Mucosa of descending colon (tissue), 3 donors: ENCODE data around the gene GNA14. TPM values are rescaled to one million over a fixed set of nuclear protein-coding genes. Genes with fewer than 3 reads are reported as not detected.
A peak's percentile ranks its signal among the peaks of the same experiment; 100 is the strongest.
"Not testable (repeated sequence)": the region's sequence is repeated elsewhere in the genome, so short reads cannot be mapped to it uniquely, and the experiment has no call there.

Source experiments
- ATAC-seq: fragments of 200-7000 bp; cut with Tn5 transposase; one replicate; pipeline ENCODE4 v1.9.1; 2020; ENCODE audit warnings: mild to moderate bottlenecking, moderate library complexity
- DNase-seq, 3 donors: peaks; one replicate each; pipeline ENCODE4 v3.0.0-alpha.2; 2020
- H3K36me3 ChIP-seq: fragments of 200-600 bp; one replicate; pipeline ENCODE4 v1.8.0; 2021; ENCODE audit warnings: low read depth, mild to moderate bottlenecking
- H3K4me1 ChIP-seq: fragments of 200-600 bp; one replicate; pipeline ENCODE4 v1.8.0; 2021; ENCODE audit warnings: low read depth, mild to moderate bottlenecking
- H3K4me3 ChIP-seq: fragments of 200-600 bp; one replicate; pipeline ENCODE4 v1.8.0; 2021; ENCODE audit warnings: mild to moderate bottlenecking
- H3K9me3 ChIP-seq: fragments of 200-600 bp; one replicate; pipeline ENCODE4 v1.8.0; 2021; ENCODE audit warnings: mild to moderate bottlenecking
- CTCF ChIP-seq: fragments of 200-600 bp; IDR thresholded peaks from one replicate; pipeline ENCODE4 v1.8.0; 2022; ENCODE audit warnings: antibody characterized with exemption, mild to moderate bottlenecking
- intact Hi-C, 2 donors: fragments of 100-400 bp; cut with DNase I in 1 of 2; cut with micrococcal nuclease in 1 of 2; formaldehyde crosslinking; loops; one replicate each; pipeline versions ENCODE4 v1.11.0 to v1.11.1; 2022; cut with DNase I, micrococcal nuclease
- total RNA-seq, 3 donors: library from RNA; stranded (reverse); fragmentation: NEBNext Ultra II Directional in 2 of 3; extraction: Animal tissue kit (Norgen Biotek cat#: 25700) in 2 of 3; gene quantifications; one replicate each; pipeline versions ENCODE4 v1.2.1 to v1.2.4, GENCODE V29; 2021 to 2023
- donor health status: DM: no; HTN: no; CAD: no; lungs with moderate emphysema.
- donor health status: DM: no; HTN: no; CAD: no.
- donor health status: DM: no; HTN: yes; CAD: no.

GNA14 gene
- total RNA-seq, 3 donors from 2014 or later: 7.0 to 14.6 (median 7.4) TPM

DNA sequence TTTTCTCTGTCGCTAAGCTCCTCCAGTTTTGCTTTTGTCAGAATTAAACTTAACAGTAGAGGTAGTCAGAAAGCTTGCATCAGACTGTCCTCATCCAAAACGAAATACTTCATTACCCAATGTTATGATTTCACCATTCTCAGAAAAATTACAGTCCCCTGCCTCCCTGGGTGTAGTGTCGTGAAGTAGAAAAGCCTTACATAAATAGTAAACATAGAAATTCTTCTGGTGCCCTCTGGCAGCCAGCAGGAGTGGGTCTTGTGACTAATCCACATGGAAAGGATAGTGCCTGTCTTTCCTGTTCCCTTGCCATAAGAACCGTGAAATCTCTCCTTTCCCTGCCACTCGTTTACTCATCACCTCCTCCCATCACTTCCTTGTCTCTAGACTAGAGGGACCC lies 230.6 kb downstream of the GNA14 start:
- DNase-seq: no peak
- Histone ChIP-seq H3K9me3 (no peaks in the 10 kb centered on the region), H3K36me3 (no peaks in the 10 kb centered on the region), H3K4me3 (no peak overlapping the region), H3K4me1 (no peaks in the 10 kb centered on the region)
- no peak for ATAC-seq
- intact Hi-C loops: no loop called here
- TF ChIP-seq CTCF: no peak

GRCh38 chr9:77408521-77408920 lies 239.6 kb downstream of the GNA14 start:
- H3K4me3 ChIP-seq, intact Hi-C loops, ATAC-seq, DNase-seq, H3K9me3 ChIP-seq, H3K36me3 ChIP-seq, H3K4me1 ChIP-seq: not testable (repeated sequence)

GRCh38 chr9:77403239-77403638 lies 244.9 kb downstream of the GNA14 start:
- H3K9me3 ChIP-seq: no peaks in the 10 kb centered on the region
- H3K4me1 ChIP-seq: no peaks in the 10 kb centered on the region
- TF ChIP-seq CTCF: no peak
- no peak overlapping the region for H3K4me3 ChIP-seq
- intact Hi-C loops: no loop called here
- H3K36me3 ChIP-seq: no peaks in the 10 kb centered on the region
- ATAC-seq: no peak
- no peak for DNase-seq

- no peak for ATAC-seq
Measured at GRCh38 chr9:77402286-77402685, 245.8 kb downstream of the GNA14 start.

GRCh38 chr9:77399964-77400363 lies 248.2 kb downstream of the GNA14 start:
- H3K4me1 ChIP-seq: no peaks in the 10 kb centered on the region
- ATAC-seq: no peak
- no peak overlapping the region for H3K4me3 ChIP-seq
- no peak for TF ChIP-seq CTCF
- no peaks in the 10 kb centered on the region for H3K9me3 ChIP-seq
- DNase-seq: no peak
- no peaks in the 10 kb centered on the region for H3K36me3 ChIP-seq
- intact Hi-C loops: no loop called here

More at GRCh38 chr9:77402286-77402685, 245.8 kb downstream of the GNA14 start:
- H3K36me3 ChIP-seq: no peaks in the 10 kb centered on the region
- no peaks in the 10 kb centered on the region for H3K4me1 ChIP-seq
- DNase-seq: no peak
- no peaks in the 10 kb centered on the region for H3K9me3 ChIP-seq
- TF ChIP-seq CTCF: no peak
- H3K4me3 ChIP-seq: no peak overlapping the region
- intact Hi-C loops: no loop called here

DNA sequence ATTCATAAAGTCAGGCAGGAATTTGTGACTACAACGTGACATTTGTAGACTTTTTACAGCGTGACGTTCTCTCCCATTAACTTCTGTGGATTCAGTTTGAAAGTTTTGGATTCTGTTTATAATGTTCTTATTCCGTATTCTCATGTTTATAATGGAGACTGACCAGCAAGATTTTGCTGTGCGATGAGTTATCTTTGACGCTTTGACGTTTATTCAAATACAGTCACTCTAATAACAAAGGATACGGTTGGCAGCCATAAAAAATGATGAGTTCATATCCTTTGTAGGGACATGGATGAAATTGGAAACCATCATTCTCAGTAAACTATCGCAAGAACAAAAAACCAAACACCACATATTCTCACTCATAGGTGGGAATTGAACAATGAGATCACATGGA lies 249.5 kb downstream of the GNA14 start:
- DNase-seq, H3K36me3 ChIP-seq, H3K4me1 ChIP-seq, intact Hi-C loops, H3K4me3 ChIP-seq, ATAC-seq, H3K9me3 ChIP-seq: not testable (repeated sequence)

DNA sequence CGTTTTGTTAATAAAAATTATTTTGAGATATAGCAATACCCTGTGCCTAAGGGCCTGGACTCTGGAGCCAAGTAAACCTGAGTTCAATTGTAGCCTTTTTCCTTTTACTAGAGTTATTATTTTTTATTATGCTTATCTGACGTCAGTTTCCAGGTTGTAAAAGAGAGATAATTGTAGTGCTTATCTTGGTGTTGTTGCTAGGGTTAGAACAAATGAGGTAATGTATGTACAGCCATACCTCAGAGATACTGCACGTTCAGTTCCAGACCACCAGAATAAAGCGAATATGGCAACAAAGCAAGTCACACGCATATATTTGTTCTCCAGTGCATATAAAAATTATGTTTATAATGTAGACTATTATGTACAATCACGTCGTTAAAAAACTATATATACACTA lies 255.8 kb downstream of the GNA14 start:
- no peak for TF ChIP-seq CTCF
- intact Hi-C loops: no loop called here
- H3K9me3 ChIP-seq: no peaks in the 10 kb centered on the region
- no peak overlapping the region for H3K4me3 ChIP-seq
- ATAC-seq: peak; percentile 97
- peak in 1 of 3 donors; percentile 20 for DNase-seq
- peaks cover 4% of the 10 kb centered on the region for H3K4me1 ChIP-seq
- H3K36me3 ChIP-seq: no peaks in the 10 kb centered on the region
